OCI-LY7 (cell line): ENCODE measurements around the gene KCNJ12.
"Not testable (repeated sequence)": the region's sequence is repeated elsewhere in the genome, so short reads cannot be mapped to it uniquely, and the experiment has no call there.

ENCODE experiments used
- EZH2phosphoT487 ChIP-seq: fragments of 200-600 bp; sonication (generic); IDR thresholded peaks from 2 replicates; pipeline ENCODE4 v1.6.1; 2018; ENCODE audit warnings: low read depth, borderline replicate concordance, mild to moderate bottlenecking, mixed run types, antibody characterized with exemption, low read length, moderate library complexity, mixed read lengths
- TF ChIP-seq, protein P1 (sequence below): fragments of 200-600 bp; sonication (generic); conservative IDR thresholded peaks from 2 replicates; pipeline ENCODE4 v1.5.1; 2014; ENCODE audit warnings: mild to moderate bottlenecking, antibody characterized with exemption, low read length, moderate library complexity, mixed read lengths

DNA sequence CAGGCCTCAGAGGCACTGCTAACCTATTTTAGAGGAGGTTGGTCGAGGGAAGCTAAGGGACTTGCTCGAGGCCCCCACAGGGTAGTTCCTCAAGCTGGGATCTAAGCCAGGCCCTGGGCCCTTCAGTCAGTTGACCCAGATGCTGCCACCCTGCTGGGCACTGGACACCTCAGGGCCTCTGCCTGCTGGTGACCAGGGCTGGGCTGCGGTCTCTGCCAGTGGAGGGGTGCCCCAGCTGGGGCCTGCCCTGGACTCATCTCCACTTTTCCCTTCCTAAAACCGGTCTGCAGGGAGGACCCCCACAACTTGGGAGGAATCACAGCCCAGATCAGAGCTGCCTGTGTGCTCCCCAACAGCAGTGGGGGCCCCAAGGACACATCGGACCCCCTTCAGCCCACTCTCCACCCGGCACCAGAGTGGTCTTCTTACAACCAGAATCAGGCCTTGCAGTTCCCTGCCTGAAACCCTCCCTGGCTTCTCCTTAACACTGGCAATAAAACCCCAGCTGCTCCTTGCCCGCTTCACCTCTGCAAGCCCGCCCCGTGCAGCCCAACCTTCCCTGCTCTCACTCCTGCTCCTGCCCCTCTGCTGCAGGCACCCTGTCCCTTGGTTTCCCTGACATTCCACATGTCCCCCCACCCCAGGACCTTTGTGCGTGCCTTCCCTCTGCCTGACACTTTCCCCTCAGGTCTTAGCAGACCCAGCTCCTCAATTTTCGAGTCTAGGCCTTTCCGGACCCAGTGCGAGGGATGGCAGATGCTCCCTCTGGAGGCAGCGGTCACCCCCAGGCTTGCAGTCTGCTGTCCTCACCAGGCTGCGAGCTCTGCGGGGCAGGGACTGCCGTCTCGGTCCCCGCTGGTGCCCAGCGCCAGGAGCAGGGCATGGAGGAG is 45.5 kb downstream of the KCNJ12 start:
- TF ChIP-seq, protein P1, sequence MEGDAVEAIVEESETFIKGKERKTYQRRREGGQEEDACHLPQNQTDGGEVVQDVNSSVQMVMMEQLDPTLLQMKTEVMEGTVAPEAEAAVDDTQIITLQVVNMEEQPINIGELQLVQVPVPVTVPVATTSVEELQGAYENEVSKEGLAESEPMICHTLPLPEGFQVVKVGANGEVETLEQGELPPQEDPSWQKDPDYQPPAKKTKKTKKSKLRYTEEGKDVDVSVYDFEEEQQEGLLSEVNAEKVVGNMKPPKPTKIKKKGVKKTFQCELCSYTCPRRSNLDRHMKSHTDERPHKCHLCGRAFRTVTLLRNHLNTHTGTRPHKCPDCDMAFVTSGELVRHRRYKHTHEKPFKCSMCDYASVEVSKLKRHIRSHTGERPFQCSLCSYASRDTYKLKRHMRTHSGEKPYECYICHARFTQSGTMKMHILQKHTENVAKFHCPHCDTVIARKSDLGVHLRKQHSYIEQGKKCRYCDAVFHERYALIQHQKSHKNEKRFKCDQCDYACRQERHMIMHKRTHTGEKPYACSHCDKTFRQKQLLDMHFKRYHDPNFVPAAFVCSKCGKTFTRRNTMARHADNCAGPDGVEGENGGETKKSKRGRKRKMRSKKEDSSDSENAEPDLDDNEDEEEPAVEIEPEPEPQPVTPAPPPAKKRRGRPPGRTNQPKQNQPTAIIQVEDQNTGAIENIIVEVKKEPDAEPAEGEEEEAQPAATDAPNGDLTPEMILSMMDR: not testable (repeated sequence)
- TF ChIP-seq EZH2phosphoT487: not testable (repeated sequence)
